Measurements from ENCODE around the gene KLK14. TPM values are rescaled to one million over a fixed set of nuclear protein-coding genes. Genes with fewer than 3 reads are reported as not detected.

Gene KLK14
- total and polyA plus RNA-seq, 2 donors = 0.09 to 1.2 TPM

DNA sequence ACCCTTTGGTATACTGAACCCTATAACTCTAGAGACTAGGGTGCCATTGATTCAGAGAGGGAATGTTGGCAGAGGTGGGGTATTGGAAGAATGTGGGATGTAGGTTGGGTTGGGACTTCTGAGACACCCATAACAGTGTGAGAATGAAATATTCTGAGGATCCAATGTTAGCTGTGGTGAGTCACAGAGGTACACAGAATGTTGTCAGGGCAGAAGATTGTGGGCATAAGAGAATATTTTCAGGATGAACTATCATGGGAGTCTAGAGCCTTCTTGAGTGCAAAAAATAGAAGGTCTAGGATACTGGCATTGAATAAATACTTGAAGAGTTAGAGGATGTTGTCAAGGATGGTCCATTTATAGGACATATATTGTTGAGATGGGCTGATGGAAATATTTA, 26.8 kb downstream of the KLK14 start:
- DNase-seq (ENCODE audit: low read depth in 6 of 9, low spot score in 9 of 9) = no peak
- Histone ChIP-seq H3K9me3 (ENCODE audit: control insufficient read depth in 2 of 2, insufficient read depth in 1 of 2, low read length in 1 of 2) (no peaks in the 10 kb centered on the region), H3K4me1 (ENCODE audit: control insufficient read depth in 2 of 2, insufficient read depth in 2 of 2, low read length in 2 of 2) (no peaks in the 10 kb centered on the region), H3K27ac (ENCODE audit: low read depth in 1 of 2, low read length in 1 of 2) (no peak overlapping the region), H3K36me3 (ENCODE audit: control insufficient read depth in 2 of 2, insufficient read depth in 2 of 2, low read length in 1 of 2) (no peaks in the 10 kb centered on the region), H3K4me3 (ENCODE audit: low read length in 2 of 2) (no peak overlapping the region), H3K27me3 (ENCODE audit: control insufficient read depth in 2 of 2, insufficient read depth in 1 of 2, low read length in 1 of 2) (no peaks in the 10 kb centered on the region)

DNA sequence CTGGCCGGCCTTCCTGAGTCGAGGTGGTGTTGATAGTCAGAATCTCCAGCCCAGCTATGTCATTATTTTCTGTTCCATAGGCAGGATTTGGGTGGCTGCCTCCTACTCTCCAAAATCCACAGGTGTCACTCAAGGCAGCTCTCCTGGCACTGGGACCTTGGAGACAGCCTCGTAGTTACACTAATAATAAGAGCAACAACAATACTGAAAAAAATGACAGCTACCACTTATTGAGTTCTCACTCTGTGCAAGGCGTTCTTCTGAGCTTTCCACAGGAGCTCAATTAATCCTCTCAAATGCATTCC, 35.7 kb downstream of the KLK14 start:
- 11% methylated on average over 4 of the region's 4 CpGs for WGBS
- Histone ChIP-seq H3K27me3 (ENCODE audit: control insufficient read depth in 2 of 2, insufficient read depth in 1 of 2, low read length in 1 of 2) (peaks cover 0 to 5% of the 10 kb centered on the region in 2 donors), H3K4me3 (ENCODE audit: low read length in 2 of 2) (no peak overlapping the region), H3K36me3 (ENCODE audit: control insufficient read depth in 2 of 2, insufficient read depth in 2 of 2, low read length in 1 of 2) (no peaks in the 10 kb centered on the region), H3K4me1 (ENCODE audit: control insufficient read depth in 2 of 2, insufficient read depth in 2 of 2, low read length in 2 of 2) (no peaks in the 10 kb centered on the region), H3K27ac (ENCODE audit: low read depth in 1 of 2, low read length in 1 of 2) (no peak overlapping the region), H3K9me3 (ENCODE audit: control insufficient read depth in 2 of 2, insufficient read depth in 1 of 2, low read length in 1 of 2) (no peaks in the 10 kb centered on the region)
- DNase-seq (ENCODE audit: low read depth in 6 of 9, low spot score in 9 of 9) = no peak

DNA sequence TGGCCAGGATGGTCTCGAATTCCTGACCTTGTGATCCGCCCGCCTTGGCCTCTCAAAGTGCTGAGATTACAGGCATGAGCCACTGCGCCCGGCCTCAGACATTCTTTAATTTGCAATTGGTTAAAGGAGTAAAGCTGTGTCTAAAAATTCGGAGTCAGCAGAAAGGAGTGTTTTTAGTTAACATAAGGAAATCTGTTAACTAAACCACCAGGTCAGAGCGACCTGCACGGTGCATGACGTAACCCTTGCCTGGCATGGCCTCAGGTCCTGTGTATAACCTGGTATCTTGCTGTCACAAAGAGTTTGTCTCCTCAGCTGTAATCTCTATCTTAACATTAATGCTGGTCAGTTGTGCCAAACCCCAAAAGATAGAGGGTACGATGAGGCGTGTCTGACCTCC, 38.4 kb downstream of the KLK14 start:
- H3K27ac ChIP-seq (ENCODE audit: low read depth in 1 of 2, low read length in 1 of 2) = no peak overlapping the region
- no peaks in the 10 kb centered on the region for H3K4me1 ChIP-seq (ENCODE audit: control insufficient read depth in 2 of 2, insufficient read depth in 2 of 2, low read length in 2 of 2)
- H3K27me3 ChIP-seq (ENCODE audit: control insufficient read depth in 2 of 2, insufficient read depth in 1 of 2, low read length in 1 of 2) = peaks cover 0 to 5% of the 10 kb centered on the region in 2 donors
- H3K9me3 ChIP-seq (ENCODE audit: control insufficient read depth in 2 of 2, insufficient read depth in 1 of 2, low read length in 1 of 2) = no peaks in the 10 kb centered on the region
- DNase-seq (ENCODE audit: low read depth in 6 of 9, low spot score in 9 of 9) = no peak
- 91% methylated on average over 11 of the region's 11 CpGs for WGBS
- H3K4me3 ChIP-seq (ENCODE audit: low read length in 2 of 2) = no peak overlapping the region
- no peaks in the 10 kb centered on the region for H3K36me3 ChIP-seq (ENCODE audit: control insufficient read depth in 2 of 2, insufficient read depth in 2 of 2, low read length in 1 of 2)

DNA sequence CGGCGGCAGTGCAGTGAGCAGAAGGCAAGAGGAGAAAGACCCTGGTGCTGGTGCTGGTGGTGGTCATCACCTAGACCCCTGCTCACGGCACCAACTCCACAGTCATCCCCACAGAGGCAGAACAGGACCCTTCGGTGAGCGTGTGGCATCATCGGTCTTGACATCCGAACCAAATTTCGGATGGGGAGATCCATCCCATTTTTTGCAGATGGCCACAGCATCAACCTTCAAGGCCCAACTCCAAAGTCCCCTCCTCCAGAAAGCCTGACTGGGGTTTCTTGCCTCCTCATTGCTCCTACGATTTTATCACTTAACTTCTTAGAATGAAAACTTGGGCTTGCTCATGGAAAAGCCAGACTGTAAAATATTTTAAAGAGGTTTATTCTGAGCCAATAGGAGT, 39.2 kb downstream of the KLK14 start:
- H3K4me3 ChIP-seq (ENCODE audit: low read length in 2 of 2) = no peak overlapping the region
- DNase-seq (ENCODE audit: low read depth in 6 of 9, low spot score in 9 of 9) = no peak
- no peaks in the 10 kb centered on the region for H3K4me1 ChIP-seq (ENCODE audit: control insufficient read depth in 2 of 2, insufficient read depth in 2 of 2, low read length in 2 of 2)
- 85% methylated on average over 9 of the region's 9 CpGs for WGBS
- H3K9me3 ChIP-seq (ENCODE audit: control insufficient read depth in 2 of 2, insufficient read depth in 1 of 2, low read length in 1 of 2) = no peaks in the 10 kb centered on the region
- no peaks in the 10 kb centered on the region for H3K36me3 ChIP-seq (ENCODE audit: control insufficient read depth in 2 of 2, insufficient read depth in 2 of 2, low read length in 1 of 2)
- H3K27me3 ChIP-seq (ENCODE audit: control insufficient read depth in 2 of 2, insufficient read depth in 1 of 2, low read length in 1 of 2) = peaks cover 0 to 5% of the 10 kb centered on the region in 2 donors
- no peak overlapping the region for H3K27ac ChIP-seq (ENCODE audit: low read depth in 1 of 2, low read length in 1 of 2)

- H3K9me3 ChIP-seq (ENCODE audit: control insufficient read depth in 2 of 2, insufficient read depth in 1 of 2, low read length in 1 of 2) = no peaks in the 10 kb centered on the region
- no peak for DNase-seq (ENCODE audit: low read depth in 6 of 9, low spot score in 9 of 9)
- 95% methylated on average over 6 of the region's 6 CpGs for WGBS
- no peaks in the 10 kb centered on the region for H3K27me3 ChIP-seq (ENCODE audit: control insufficient read depth in 2 of 2, insufficient read depth in 1 of 2, low read length in 1 of 2)
- H3K27ac ChIP-seq (ENCODE audit: low read depth in 1 of 2, low read length in 1 of 2) = no peak overlapping the region
- no peak overlapping the region for H3K4me3 ChIP-seq (ENCODE audit: low read length in 2 of 2)
- H3K4me1 ChIP-seq (ENCODE audit: control insufficient read depth in 2 of 2, insufficient read depth in 2 of 2, low read length in 2 of 2) = no peaks in the 10 kb centered on the region
- H3K36me3 ChIP-seq (ENCODE audit: control insufficient read depth in 2 of 2, insufficient read depth in 2 of 2, low read length in 1 of 2) = no peaks in the 10 kb centered on the region
Measured at GRCh38 chr19:51040151-51040550, 42.5 kb downstream of the KLK14 start.

DNA sequence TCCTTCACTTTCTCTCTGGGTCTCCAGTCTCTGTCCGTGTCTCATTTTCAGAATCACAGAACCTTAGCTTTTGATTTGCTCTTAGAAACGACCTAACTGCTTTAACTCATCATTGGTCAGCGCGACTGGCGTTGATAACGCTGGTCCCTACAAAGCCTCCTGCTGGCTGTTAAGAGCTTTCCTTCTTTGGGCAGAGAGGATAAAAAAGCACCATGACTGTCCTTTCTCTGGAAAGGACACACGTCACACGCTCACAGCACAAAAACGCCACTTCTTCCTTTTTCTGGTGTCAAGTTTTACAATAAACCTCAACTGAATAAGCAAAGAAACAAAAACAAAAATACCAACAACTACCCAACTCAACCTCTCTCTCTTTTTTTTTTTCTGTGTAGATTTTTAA, 46.2 kb downstream of the KLK14 start:
- Histone ChIP-seq H3K4me1 (ENCODE audit: control insufficient read depth in 2 of 2, insufficient read depth in 2 of 2, low read length in 2 of 2) (no peaks in the 10 kb centered on the region), H3K27ac (ENCODE audit: low read depth in 1 of 2, low read length in 1 of 2) (no peak overlapping the region), H3K4me3 (ENCODE audit: low read length in 2 of 2) (no peak overlapping the region), H3K9me3 (ENCODE audit: control insufficient read depth in 2 of 2, insufficient read depth in 1 of 2, low read length in 1 of 2) (no peaks in the 10 kb centered on the region), H3K27me3 (ENCODE audit: control insufficient read depth in 2 of 2, insufficient read depth in 1 of 2, low read length in 1 of 2) (no peaks in the 10 kb centered on the region), H3K36me3 (ENCODE audit: control insufficient read depth in 2 of 2, insufficient read depth in 2 of 2, low read length in 1 of 2) (no peaks in the 10 kb centered on the region)
- no peak for DNase-seq (ENCODE audit: low read depth in 6 of 9, low spot score in 9 of 9)
- 63% methylated on average over 9 of the region's 9 CpGs for WGBS

GRCh38 chr19:51034704-51035103, 48.0 kb downstream of the KLK14 start, which contains the start of gene KLK12:
KLK12 (minus strand) TSS chr19:51035002; CDS start chr19:51034621, 381 bp downstream.
- Histone ChIP-seq H3K27me3 (ENCODE audit: control insufficient read depth in 2 of 2, insufficient read depth in 1 of 2, low read length in 1 of 2) (no peaks in the 10 kb centered on the region), H3K27ac (ENCODE audit: low read depth in 1 of 2, low read length in 1 of 2) (no peak within 1 kb of the TSS), H3K9me3 (ENCODE audit: control insufficient read depth in 2 of 2, insufficient read depth in 1 of 2, low read length in 1 of 2) (no peaks in the 10 kb centered on the region), H3K4me3 (ENCODE audit: low read length in 2 of 2) (no peak within 1 kb of the TSS), H3K4me1 (ENCODE audit: control insufficient read depth in 2 of 2, insufficient read depth in 2 of 2, low read length in 2 of 2) (no peaks in the 10 kb centered on the region), H3K36me3 (ENCODE audit: control insufficient read depth in 2 of 2, insufficient read depth in 2 of 2, low read length in 1 of 2) (no peaks in the 10 kb centered on the region)
- DNase-seq (ENCODE audit: low read depth in 6 of 9, low spot score in 9 of 9) = no peak
- WGBS = 55% methylated on average over 11 of the region's 11 CpGs

DNA sequence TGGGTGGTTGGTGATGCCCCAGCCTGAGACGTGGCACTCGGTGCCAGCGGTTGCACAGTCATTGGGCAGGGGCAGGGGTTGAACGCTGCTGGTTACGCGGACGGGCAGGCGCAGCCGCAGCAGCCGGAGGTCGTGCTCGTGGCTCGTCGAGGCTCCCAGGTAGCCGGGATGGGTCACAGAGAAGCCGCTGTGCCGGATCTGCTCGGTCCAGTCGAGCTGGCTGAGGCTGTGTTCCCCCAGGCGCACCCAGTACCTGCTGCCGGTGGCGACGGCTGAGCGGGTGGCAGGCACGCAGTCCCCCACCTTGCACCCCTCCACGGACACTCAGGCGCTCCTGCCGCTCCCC, 50.8 kb downstream of the KLK14 start:
- H3K4me1 ChIP-seq (ENCODE audit: control insufficient read depth in 2 of 2, insufficient read depth in 2 of 2, low read length in 2 of 2) = no peaks in the 10 kb centered on the region
- DNase-seq (ENCODE audit: low read depth in 6 of 9, low spot score in 9 of 9) = no peak
- 93% methylated on average over 28 of the region's 28 CpGs for WGBS
- no peaks in the 10 kb centered on the region for H3K36me3 ChIP-seq (ENCODE audit: control insufficient read depth in 2 of 2, insufficient read depth in 2 of 2, low read length in 1 of 2)
- H3K27ac ChIP-seq (ENCODE audit: low read depth in 1 of 2, low read length in 1 of 2) = no peak overlapping the region
- H3K9me3 ChIP-seq (ENCODE audit: control insufficient read depth in 2 of 2, insufficient read depth in 1 of 2, low read length in 1 of 2) = no peaks in the 10 kb centered on the region
- H3K27me3 ChIP-seq (ENCODE audit: control insufficient read depth in 2 of 2, insufficient read depth in 1 of 2, low read length in 1 of 2) = peaks cover 0 to 7% of the 10 kb centered on the region in 2 donors
- H3K4me3 ChIP-seq (ENCODE audit: low read length in 2 of 2) = no peak overlapping the region

DNA sequence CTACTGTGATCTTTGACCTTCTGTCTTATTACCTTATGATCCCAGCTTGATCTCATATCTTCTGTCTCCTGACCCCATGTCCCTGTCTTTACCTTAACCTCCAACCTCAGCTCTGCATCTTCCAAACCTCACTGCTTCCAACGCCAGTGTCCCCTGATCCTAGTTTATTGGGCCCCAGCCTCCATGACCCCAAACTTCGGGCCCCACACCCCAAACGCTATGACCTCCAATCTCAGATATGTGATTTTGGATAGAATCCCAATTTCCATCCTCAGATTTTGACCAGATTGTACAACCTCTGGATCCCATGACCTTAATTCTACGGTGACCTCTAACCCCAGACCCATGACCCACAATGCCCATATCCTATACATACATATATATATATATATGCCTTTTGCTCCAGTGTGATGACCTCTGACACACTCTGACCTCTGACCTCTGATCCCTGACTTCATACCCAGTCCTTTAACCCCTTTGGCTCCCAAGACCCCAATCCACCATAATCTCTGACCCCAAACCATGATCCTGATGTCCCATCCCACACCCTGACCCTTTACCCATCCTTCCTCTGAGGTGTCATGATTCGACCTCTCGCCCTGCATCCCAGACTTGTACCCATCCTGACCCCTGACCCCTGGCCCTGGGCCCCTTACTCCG, 51.3 kb downstream of the KLK14 start:
- Histone ChIP-seq H3K36me3 (ENCODE audit: control insufficient read depth in 2 of 2, insufficient read depth in 2 of 2, low read length in 1 of 2) (no peaks in the 10 kb centered on the region), H3K27me3 (ENCODE audit: control insufficient read depth in 2 of 2, insufficient read depth in 1 of 2, low read length in 1 of 2) (peaks cover 0 to 7% of the 10 kb centered on the region in 2 donors), H3K4me1 (ENCODE audit: control insufficient read depth in 2 of 2, insufficient read depth in 2 of 2, low read length in 2 of 2) (no peaks in the 10 kb centered on the region), H3K9me3 (ENCODE audit: control insufficient read depth in 2 of 2, insufficient read depth in 1 of 2, low read length in 1 of 2) (no peaks in the 10 kb centered on the region), H3K4me3 (ENCODE audit: low read length in 2 of 2) (no peak overlapping the region), H3K27ac (ENCODE audit: low read depth in 1 of 2, low read length in 1 of 2) (no peak overlapping the region)
- no peak for DNase-seq (ENCODE audit: low read depth in 6 of 9, low spot score in 9 of 9)
- WGBS = 94% methylated on average over 7 of the region's 7 CpGs

GRCh38 chr19:51030631-51031030, 52.1 kb downstream of the KLK14 start:
- 73% methylated on average over 13 of the region's 13 CpGs for whole genome bisulfite sequencing
- Histone ChIP-seq H3K27me3 (ENCODE audit: control insufficient read depth in 2 of 2, insufficient read depth in 1 of 2, low read length in 1 of 2) (peaks cover 0 to 9% of the 10 kb centered on the region in 2 donors), H3K4me3 (ENCODE audit: low read length in 2 of 2) (no peak overlapping the region), H3K27ac (ENCODE audit: low read depth in 1 of 2, low read length in 1 of 2) (no peak overlapping the region), H3K4me1 (ENCODE audit: control insufficient read depth in 2 of 2, insufficient read depth in 2 of 2, low read length in 2 of 2) (no peaks in the 10 kb centered on the region), H3K9me3 (ENCODE audit: control insufficient read depth in 2 of 2, insufficient read depth in 1 of 2, low read length in 1 of 2) (no peaks in the 10 kb centered on the region), H3K36me3 (ENCODE audit: control insufficient read depth in 2 of 2, insufficient read depth in 2 of 2, low read length in 1 of 2) (no peaks in the 10 kb centered on the region)
- DNase-seq (ENCODE audit: low read depth in 6 of 9, low spot score in 9 of 9) = no peak

All from thymus (tissue), 11 donors.